ENCODE data around the gene KIF24.

GRCh38 chr9:34366365-34366764 is 37.3 kb upstream of the KIF24 start:
- TF ChIP-seq CHD2 (IDR thresholded peaks at IDR 0.05; ENCODE audit: low read length) (no peak), POLR2AphosphoS5 (IDR thresholded peaks at IDR 0.05; ENCODE audit: low read depth, low read length) (no peak), EP300 (IDR thresholded peaks at IDR 0.05; ENCODE audit: borderline replicate concordance in 1 of 2, low read depth in 2 of 2, low read length in 2 of 2) (no peak), EZH2 (IDR thresholded peaks at IDR 0.05; ENCODE audit: low read depth, low read length, severe bottlenecking) (no peak), NRF1 (IDR thresholded peaks at IDR 0.05; ENCODE audit: low read depth, low read length) (no peak), POLR2A (IDR thresholded peaks at IDR 0.05; ENCODE audit: control extremely low read depth in 1 of 2, low read depth in 2 of 2, low read length in 2 of 2) (no peak), CEBPB (IDR thresholded peaks at IDR 0.05; ENCODE audit: low read depth, low read length) (no peak), YY1 (IDR thresholded peaks at IDR 0.05; ENCODE audit: low read depth, low read length) (no peak), JUN (IDR thresholded peaks at IDR 0.05; ENCODE audit: low read depth, low read length) (no peak)
- TF ChIP-seq, protein P1, sequence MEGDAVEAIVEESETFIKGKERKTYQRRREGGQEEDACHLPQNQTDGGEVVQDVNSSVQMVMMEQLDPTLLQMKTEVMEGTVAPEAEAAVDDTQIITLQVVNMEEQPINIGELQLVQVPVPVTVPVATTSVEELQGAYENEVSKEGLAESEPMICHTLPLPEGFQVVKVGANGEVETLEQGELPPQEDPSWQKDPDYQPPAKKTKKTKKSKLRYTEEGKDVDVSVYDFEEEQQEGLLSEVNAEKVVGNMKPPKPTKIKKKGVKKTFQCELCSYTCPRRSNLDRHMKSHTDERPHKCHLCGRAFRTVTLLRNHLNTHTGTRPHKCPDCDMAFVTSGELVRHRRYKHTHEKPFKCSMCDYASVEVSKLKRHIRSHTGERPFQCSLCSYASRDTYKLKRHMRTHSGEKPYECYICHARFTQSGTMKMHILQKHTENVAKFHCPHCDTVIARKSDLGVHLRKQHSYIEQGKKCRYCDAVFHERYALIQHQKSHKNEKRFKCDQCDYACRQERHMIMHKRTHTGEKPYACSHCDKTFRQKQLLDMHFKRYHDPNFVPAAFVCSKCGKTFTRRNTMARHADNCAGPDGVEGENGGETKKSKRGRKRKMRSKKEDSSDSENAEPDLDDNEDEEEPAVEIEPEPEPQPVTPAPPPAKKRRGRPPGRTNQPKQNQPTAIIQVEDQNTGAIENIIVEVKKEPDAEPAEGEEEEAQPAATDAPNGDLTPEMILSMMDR (IDR thresholded peaks at IDR 0.05; ENCODE audit: control extremely low read depth in 1 of 3, insufficient read depth in 1 of 3, low read depth in 1 of 3, low read length in 3 of 3), result no peak
- TF ChIP-seq, protein P2, sequence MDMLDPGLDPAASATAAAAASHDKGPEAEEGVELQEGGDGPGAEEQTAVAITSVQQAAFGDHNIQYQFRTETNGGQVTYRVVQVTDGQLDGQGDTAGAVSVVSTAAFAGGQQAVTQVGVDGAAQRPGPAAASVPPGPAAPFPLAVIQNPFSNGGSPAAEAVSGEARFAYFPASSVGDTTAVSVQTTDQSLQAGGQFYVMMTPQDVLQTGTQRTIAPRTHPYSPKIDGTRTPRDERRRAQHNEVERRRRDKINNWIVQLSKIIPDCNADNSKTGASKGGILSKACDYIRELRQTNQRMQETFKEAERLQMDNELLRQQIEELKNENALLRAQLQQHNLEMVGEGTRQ (IDR thresholded peaks at IDR 0.05; ENCODE audit: low read length), result no peak

All from H1 (cell line).